ENCODE results near the gene ZC3H7B.

Gene ZC3H7B

GRCh38 chr22:41333806-41334205 is 32.5 kb downstream of the ZC3H7B start:
- no peak for DNase-seq

- DNase-seq = no peak
Observed at GRCh38 chr22:41334215-41334614, 32.9 kb downstream of the ZC3H7B start.

GRCh38 chr22:41334951-41335635 is 33.8 kb downstream of the ZC3H7B start:
- no peak for DNase-seq

DNA sequence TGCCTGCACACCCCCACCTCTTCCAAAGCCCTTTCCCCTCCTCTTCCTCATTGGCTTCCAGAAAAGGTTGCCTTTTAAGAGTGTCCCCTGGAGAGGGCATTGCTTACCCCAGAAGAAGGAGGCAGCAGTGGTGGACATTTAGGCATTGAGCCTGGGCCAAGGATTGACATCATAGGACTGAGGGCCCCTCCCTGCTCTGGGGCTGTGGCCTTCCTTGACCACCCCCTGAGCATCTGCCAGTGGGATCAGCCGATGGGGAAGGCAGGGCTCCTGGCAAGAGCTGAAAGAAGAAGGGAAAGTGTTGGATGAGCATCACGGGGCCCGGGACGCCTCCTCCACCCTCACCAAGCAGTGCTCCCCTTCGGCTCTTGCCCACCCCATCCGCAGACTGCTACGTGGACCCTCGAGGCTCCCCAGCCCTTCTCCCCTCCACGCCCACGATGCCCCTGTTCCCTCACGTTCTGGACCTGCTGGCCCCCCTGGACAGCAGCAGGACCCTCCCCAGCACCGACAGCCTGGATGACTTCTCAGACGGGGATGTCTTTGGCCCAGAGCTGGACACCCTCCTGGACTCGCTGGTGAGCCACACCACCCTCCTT is 37.4 kb downstream of the ZC3H7B start:
- no peak for DNase-seq

DNA sequence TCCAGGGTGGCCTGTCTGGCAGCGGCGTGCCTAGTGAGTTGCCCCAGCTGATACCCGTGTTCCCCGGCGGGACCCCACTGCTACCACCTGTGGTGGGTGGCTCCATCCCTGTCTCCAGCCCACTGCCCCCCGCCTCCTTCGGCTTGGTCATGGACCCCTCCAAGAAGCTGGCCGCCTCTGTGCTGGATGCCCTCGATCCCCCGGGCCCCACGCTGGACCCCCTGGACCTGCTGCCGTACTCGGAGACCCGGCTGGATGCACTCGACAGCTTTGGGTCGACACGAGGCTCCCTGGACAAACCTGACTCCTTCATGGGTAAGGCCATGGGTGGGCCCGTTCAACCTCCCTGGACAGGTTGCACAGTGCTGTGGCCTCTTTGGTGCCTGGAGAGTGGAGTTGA is 38.5 kb downstream of the ZC3H7B start:
- no peak for DNase-seq

- no peak for DNase-seq
Observed at GRCh38 chr22:41340357-41340756, 39.0 kb downstream of the ZC3H7B start.

DNA sequence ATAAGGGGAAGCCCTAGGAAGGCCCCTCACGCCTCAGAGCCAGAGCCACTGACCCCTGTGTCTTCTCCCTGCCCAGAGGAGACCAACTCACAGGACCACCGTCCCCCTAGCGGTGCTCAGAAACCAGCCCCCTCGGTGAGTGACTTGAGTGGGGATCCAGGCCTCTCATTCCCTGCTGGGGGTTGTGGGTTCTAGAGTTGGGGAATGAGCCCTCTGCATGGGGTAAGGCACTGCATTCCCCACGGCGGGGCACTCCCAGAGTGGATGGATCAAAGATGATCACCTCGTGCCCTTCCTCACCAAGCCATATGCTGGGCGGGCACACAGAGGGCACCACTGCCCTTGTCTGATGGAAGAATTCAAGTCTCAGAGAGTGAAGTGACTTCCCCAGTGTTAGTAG is 39.7 kb downstream of the ZC3H7B start:
- no peak for DNase-seq

- no peak for DNase-seq
Observed at GRCh38 chr22:41341990-41342389, 40.7 kb downstream of the ZC3H7B start.

DNA sequence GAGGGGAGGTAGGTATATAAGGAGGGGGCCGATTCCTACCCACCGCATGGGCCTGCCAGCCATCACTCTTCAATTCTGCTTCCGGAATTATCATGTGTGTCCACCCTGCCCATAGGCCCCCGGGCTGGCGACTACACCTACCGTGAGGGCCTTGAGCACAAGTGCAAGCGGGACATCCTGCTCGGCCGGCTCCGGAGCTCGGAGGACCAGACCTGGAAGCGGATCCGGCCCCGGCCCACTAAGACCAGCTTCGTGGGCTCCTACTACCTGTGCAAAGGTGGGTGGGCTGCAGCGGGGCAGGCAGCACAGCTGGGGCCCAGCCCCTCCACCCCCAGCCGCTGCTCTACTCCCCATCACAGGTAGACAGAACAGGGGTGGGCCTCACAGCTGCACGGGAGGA is 42.0 kb downstream of the ZC3H7B start:
- no peak for DNase-seq

- no peak for DNase-seq
Observed at GRCh38 chr22:41343717-41344116, 42.4 kb downstream of the ZC3H7B start.

- DNase-seq = no peak
Observed at GRCh38 chr22:41344189-41344788, 43.0 kb downstream of the ZC3H7B start.

GRCh38 chr22:41345807-41346335 is 44.5 kb downstream of the ZC3H7B start:
- DNase-seq = no peak

- DNase-seq = no peak
Observed at GRCh38 chr22:41347066-41347859, 45.9 kb downstream of the ZC3H7B start.

DNA sequence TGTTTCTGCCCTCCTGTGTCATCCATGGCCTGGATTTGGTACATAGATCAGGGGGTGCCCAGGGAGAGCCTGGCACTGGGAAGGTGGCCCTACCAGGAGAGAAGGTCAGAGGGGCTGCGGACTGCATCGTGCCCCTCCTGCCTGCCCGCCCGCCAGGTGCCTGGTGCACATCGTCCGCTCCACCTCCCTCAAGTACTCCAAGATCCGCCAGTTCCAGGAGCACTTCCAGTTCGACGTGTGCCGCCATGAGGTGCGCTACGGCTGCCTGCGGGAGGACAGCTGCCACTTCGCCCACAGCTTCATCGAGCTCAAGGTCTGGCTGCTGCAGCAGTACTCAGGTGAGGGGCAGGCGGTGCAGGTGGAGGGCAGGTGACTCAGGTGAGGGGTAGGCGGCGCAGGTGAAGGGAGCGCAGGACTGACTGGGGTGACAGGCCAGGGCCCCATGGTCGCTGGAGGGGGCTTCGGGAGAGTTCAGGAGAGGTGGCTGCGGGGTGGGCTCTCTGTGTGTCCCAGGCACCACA is 47.7 kb downstream of the ZC3H7B start:
- DNase-seq = no peak

- DNase-seq = no peak
Observed at GRCh38 chr22:41350087-41350486, 48.8 kb downstream of the ZC3H7B start.

GRCh38 chr22:41351011-41351410 is 49.7 kb downstream of the ZC3H7B start:
- DNase-seq = no peak

- DNase-seq = no peak
Observed at GRCh38 chr22:41352058-41352457, 50.7 kb downstream of the ZC3H7B start.

- no peak for DNase-seq
Observed at GRCh38 chr22:41353862-41354575, 52.7 kb downstream of the ZC3H7B start.

GRCh38 chr22:41354979-41355378 is 53.7 kb downstream of the ZC3H7B start:
- no peak for DNase-seq

DNA sequence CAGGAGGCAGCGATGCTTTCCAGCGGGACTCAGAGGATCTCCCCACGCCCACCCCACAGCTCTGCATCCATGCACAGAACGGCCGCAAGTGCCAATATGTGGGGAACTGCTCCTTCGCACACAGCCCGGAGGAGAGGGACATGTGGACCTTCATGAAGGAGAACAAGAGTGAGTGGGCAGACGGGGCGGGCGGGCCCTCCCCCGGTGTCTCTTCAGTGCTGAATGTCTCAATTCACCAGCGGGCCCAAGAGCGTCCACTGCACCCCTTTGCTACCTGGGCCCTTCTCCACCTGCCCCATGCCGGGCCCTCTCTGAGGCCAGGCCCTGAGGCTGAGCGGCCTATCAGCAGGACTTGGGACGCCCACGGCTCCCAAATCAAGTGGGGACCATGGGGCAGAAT is 54.6 kb downstream of the ZC3H7B start:
- DNase-seq = no peak

GRCh38 chr22:41356430-41357028 is 55.2 kb downstream of the ZC3H7B start:
- DNase-seq = no peak

DNA sequence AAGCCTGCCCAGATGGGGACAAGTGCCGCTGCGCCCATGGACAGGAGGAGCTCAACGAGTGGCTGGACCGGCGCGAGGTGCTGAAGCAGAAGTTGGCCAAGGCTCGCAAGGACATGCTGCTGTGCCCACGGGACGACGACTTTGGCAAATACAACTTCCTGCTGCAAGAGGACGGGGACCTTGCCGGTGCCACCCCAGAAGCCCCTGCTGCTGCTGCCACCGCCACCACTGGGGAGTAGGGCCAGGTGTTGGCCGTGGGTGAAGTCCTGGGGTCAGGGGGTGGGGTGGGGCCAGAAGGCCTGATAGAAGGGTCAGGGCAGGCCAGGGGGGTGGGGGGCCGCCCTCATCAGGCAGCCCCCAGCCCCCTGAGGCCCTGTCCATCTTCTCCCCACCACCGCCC is 55.9 kb downstream of the ZC3H7B start:
- DNase-seq = no peak
